HepG2 (cell line): ENCODE results near the gene TMPO.

Experiments used
- ZNF607 ChIP-seq: sonication (generic); formaldehyde crosslinking; IDR thresholded peaks from 2 replicates; pipeline ENCODE4 v1.5.1; 2020; ENCODE audit warnings: missing genetic modification reagents, mild to moderate bottlenecking, borderline replicate concordance
- TF ChIP-seq, protein P1 (sequence below): IDR thresholded peaks from 2 replicates; pipeline ENCODE4 v1.6.1; 2016

- TF ChIP-seq, protein P1, sequence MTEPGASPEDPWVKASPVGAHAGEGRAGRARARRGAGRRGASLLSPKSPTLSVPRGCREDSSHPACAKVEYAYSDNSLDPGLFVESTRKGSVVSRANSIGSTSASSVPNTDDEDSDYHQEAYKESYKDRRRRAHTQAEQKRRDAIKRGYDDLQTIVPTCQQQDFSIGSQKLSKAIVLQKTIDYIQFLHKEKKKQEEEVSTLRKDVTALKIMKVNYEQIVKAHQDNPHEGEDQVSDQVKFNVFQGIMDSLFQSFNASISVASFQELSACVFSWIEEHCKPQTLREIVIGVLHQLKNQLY: no peak
- no peak for TF ChIP-seq ZNF607 (CRISPR knock-in tag)
Measured at GRCh38 chr12:98504368-98504617, 11.1 kb upstream of the TMPO start.
